ENCODE data around the gene SH3BP1. TPM values are rescaled to one million over a fixed set of nuclear protein-coding genes. Genes with fewer than 3 reads are reported as not detected.
A peak's percentile ranks its signal among the peaks of the same experiment; 100 is the strongest.

Gene SH3BP1
- total and polyA plus RNA-seq, 2 experiments from 2014 or later, result 9.5 to 46.7 TPM

DNA sequence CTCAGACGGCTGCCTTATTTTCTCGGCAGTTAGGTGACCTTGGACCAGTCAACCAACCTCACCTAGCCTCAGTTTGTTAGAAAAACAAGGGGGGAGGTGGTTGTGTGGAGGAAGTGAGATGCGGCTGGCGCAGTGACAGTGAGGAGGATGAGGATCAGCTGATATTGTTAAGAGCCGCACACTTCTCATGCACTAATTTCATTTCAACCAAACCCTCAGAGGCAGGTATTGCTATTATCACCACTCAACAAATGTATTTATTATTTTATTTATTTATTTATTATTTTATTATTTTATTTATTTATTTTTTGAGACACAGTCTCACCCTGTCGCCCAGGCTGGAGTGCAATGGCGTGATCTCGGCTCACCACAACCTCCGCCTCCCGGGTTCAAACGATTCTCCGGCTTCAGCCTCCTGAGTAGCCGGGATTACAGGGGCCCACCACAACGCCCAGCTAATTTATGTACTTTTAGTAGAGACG is 38.1 kb downstream of the SH3BP1 start:
- no peak for ATAC-seq
- Mint-ChIP-seq H3K4me1 (peaks cover 17% of the 10 kb centered on the region), H3K4me3 (peak overlapping the region; percentile 79), H3K36me3 (ENCODE audit: low read depth) (no peaks in the 10 kb centered on the region), H3K27ac (no peak overlapping the region), H3K27me3 (ENCODE audit: insufficient read depth, low read depth, poor library complexity) (peaks cover 6% of the 10 kb centered on the region), H3K9me3 (no peaks in the 10 kb centered on the region)
- Histone ChIP-seq H2AFZ (peak overlapping the region; percentile 78), H3K79me2 (replicated peaks; ENCODE audit: insufficient read depth) (no peaks in the 10 kb centered on the region), H3K27ac (ENCODE audit: low read depth) (no peak overlapping the region), H3K27me3 (ENCODE audit: insufficient read depth) (no peaks in the 10 kb centered on the region), H3K9me2 (ENCODE audit: insufficient read depth) (no peaks in the 10 kb centered on the region), H3K4me2 (peak overlapping the region; percentile 86), H4K20me1 (replicated peaks; ENCODE audit: insufficient read depth) (no peaks in the 10 kb centered on the region; the same call in 1 of the 2 replicates), H3K36me3 (ENCODE audit: insufficient read depth) (no peaks in the 10 kb centered on the region), H3F3A (replicated peaks; ENCODE audit: low read depth) (peaks cover 19% of the 10 kb centered on the region; the same call in 1 of the 2 replicates), H3K4me3 (peak overlapping the region; percentile 55), H3K4me1 (ENCODE audit: insufficient read depth) (peaks cover 11% of the 10 kb centered on the region; the same call in 1 of the 2 replicates)
- no peak for DNase-seq (ENCODE audit: low spot score)
- TF ChIP-seq EZH2 (IDR thresholded peaks at IDR 0.05; ENCODE audit: low read depth, unreplicated experiment) (no peak), ZNF331 (CRISPR knock-in tag; IDR thresholded peaks at IDR 0.05; ENCODE audit: low read depth) (no peak), POLR2AphosphoS5 (IDR thresholded peaks at IDR 0.05; ENCODE audit: low read depth) (no peak), NANOG (IDR thresholded peaks at IDR 0.05; ENCODE audit: borderline replicate concordance) (no peak), CREB1 (CRISPR knock-in tag; IDR thresholded peaks at IDR 0.05; ENCODE audit: low read depth) (no peak), EZH2phosphoT487 (IDR thresholded peaks at IDR 0.05; ENCODE audit: unreplicated experiment) (no peak), ZNF114 (CRISPR knock-in tag; IDR thresholded peaks at IDR 0.05) (no peak), JUNB (IDR thresholded peaks at IDR 0.05; ENCODE audit: unreplicated experiment) (no peak)
- TF ChIP-seq, protein P1, sequence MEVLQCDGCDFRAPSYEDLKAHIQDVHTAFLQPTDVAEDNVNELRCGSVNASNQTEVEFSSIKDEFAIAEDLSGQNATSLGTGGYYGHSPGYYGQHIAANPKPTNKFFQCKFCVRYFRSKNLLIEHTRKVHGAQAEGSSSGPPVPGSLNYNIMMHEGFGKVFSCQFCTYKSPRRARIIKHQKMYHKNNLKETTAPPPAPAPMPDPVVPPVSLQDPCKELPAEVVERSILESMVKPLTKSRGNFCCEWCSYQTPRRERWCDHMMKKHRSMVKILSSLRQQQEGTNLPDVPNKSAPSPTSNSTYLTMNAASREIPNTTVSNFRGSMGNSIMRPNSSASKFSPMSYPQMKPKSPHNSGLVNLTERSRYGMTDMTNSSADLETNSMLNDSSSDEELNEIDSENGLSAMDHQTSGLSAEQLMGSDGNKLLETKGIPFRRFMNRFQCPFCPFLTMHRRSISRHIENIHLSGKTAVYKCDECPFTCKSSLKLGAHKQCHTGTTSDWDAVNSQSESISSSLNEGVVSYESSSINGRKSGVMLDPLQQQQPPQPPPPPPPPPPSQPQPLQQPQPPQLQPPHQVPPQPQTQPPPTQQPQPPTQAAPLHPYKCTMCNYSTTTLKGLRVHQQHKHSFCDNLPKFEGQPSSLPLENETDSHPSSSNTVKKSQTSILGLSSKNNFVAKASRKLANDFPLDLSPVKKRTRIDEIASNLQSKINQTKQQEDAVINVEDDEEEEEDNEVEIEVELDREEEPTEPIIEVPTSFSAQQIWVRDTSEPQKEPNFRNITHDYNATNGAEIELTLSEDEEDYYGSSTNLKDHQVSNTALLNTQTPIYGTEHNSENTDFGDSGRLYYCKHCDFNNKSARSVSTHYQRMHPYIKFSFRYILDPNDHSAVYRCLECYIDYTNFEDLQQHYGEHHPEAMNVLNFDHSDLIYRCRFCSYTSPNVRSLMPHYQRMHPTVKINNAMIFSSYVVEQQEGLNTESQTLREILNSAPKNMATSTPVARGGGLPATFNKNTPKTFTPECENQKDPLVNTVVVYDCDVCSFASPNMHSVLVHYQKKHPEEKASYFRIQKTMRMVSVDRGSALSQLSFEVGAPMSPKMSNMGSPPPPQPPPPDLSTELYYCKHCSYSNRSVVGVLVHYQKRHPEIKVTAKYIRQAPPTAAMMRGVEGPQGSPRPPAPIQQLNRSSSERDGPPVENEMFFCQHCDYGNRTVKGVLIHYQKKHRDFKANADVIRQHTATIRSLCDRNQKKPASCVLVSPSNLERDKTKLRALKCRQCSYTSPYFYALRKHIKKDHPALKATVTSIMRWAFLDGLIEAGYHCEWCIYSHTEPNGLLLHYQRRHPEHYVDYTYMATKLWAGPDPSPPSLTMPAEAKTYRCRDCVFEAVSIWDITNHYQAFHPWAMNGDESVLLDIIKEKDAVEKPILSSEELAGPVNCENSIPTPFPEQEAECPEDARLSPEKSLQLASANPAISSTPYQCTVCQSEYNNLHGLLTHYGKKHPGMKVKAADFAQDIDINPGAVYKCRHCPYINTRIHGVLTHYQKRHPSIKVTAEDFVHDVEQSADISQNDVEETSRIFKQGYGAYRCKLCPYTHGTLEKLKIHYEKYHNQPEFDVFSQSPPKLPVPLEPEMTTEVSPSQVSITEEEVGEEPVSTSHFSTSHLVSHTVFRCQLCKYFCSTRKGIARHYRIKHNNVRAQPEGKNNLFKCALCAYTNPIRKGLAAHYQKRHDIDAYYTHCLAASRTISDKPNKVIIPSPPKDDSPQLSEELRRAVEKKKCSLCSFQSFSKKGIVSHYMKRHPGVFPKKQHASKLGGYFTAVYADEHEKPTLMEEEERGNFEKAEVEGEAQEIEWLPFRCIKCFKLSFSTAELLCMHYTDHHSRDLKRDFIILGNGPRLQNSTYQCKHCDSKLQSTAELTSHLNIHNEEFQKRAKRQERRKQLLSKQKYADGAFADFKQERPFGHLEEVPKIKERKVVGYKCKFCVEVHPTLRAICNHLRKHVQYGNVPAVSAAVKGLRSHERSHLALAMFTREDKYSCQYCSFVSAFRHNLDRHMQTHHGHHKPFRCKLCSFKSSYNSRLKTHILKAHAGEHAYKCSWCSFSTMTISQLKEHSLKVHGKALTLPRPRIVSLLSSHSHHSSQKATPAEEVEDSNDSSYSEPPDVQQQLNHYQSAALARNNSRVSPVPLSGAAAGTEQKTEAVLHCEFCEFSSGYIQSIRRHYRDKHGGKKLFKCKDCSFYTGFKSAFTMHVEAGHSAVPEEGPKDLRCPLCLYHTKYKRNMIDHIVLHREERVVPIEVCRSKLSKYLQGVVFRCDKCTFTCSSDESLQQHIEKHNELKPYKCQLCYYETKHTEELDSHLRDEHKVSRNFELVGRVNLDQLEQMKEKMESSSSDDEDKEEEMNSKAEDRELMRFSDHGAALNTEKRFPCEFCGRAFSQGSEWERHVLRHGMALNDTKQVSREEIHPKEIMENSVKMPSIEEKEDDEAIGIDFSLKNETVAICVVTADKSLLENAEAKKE (CRISPR knock-in tag; IDR thresholded peaks at IDR 0.05), result no peak
- TF ChIP-seq, protein P2, sequence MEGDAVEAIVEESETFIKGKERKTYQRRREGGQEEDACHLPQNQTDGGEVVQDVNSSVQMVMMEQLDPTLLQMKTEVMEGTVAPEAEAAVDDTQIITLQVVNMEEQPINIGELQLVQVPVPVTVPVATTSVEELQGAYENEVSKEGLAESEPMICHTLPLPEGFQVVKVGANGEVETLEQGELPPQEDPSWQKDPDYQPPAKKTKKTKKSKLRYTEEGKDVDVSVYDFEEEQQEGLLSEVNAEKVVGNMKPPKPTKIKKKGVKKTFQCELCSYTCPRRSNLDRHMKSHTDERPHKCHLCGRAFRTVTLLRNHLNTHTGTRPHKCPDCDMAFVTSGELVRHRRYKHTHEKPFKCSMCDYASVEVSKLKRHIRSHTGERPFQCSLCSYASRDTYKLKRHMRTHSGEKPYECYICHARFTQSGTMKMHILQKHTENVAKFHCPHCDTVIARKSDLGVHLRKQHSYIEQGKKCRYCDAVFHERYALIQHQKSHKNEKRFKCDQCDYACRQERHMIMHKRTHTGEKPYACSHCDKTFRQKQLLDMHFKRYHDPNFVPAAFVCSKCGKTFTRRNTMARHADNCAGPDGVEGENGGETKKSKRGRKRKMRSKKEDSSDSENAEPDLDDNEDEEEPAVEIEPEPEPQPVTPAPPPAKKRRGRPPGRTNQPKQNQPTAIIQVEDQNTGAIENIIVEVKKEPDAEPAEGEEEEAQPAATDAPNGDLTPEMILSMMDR (conservative IDR thresholded peaks at IDR 0.05; ENCODE audit: low read depth in 2 of 2), result no peak

All from GM23338 (cell line).